Skeletal muscle tissue (tissue), 1 donor: Measurements from ENCODE around the gene SEC14L5. TPM values are rescaled to one million over a fixed set of nuclear protein-coding genes. Genes with fewer than 3 reads are reported as not detected.

Experiments
- total RNA-seq: library from RNA; depleted of rRNA; stranded (reverse); fragments of >200 nt; gene quantifications from one replicate; pipeline ENCODE4 v1.2.3, GENCODE V29; 2014

The SEC14L5 gene
- total RNA-seq, 1 donor from 2014 or later = 1.0 TPM

Other genes starting within 250 kb of the SEC14L5 start
- gene ANKS3, start 224.1 kb upstream of the SEC14L5 start, total RNA-seq = 15.1 TPM
- gene DNAAF8, start 223.8 kb upstream of the SEC14L5 start, total RNA-seq = 0.52 TPM
- gene ZNF500, start 191.2 kb upstream of the SEC14L5 start, total RNA-seq = 6.8 TPM
- not detected for gene SEPTIN12, start 170.0 kb upstream of the SEC14L5 start, total RNA-seq
- gene SMIM22, start 163.0 kb upstream of the SEC14L5 start, total RNA-seq = not detected
- gene ROGDI, start 155.7 kb upstream of the SEC14L5 start, total RNA-seq = 13.0 TPM
- gene GLYR1, start 111.0 kb upstream of the SEC14L5 start, total RNA-seq = 25.1 TPM
- gene UBN1, start 110.8 kb upstream of the SEC14L5 start, total RNA-seq = 11.0 TPM
- 1.6 TPM for gene PPL, start 21.2 kb upstream of the SEC14L5 start, total RNA-seq
- gene NAGPA, start 75.6 kb downstream of the SEC14L5 start, total RNA-seq = 5.2 TPM
- gene C16orf89, start 107.6 kb downstream of the SEC14L5 start, total RNA-seq = 2.1 TPM
- gene ALG1, start 113.5 kb downstream of the SEC14L5 start, total RNA-seq = 13.6 TPM
- 5.7 TPM for gene EEF2KMT, start 139.5 kb downstream of the SEC14L5 start, total RNA-seq